Urinary bladder (tissue), 4 donors: ENCODE data around the gene ZNF418. TPM values are rescaled to one million over a fixed set of nuclear protein-coding genes. Genes with fewer than 3 reads are reported as not detected.

Experiments used
- DNase-seq: peaks from one replicate; pipeline ENCODE4 v3.0.0-alpha.2; 2015; ENCODE audit errors: extremely low spot score
- H3K27ac ChIP-seq: one replicate; pipeline ENCODE4 v1.5.1; 2013; ENCODE audit warnings: low read depth, mild to moderate bottlenecking, moderate library complexity
- H3K36me3 ChIP-seq: one replicate; pipeline ENCODE4 v1.6.1; 2013; ENCODE audit warnings: mild to moderate bottlenecking, moderate library complexity; ENCODE audit not compliant: insufficient read depth
- H3K4me1 ChIP-seq: one replicate; pipeline ENCODE4 v1.6.1; 2013; ENCODE audit warnings: mild to moderate bottlenecking, moderate library complexity; ENCODE audit not compliant: insufficient read depth
- H3K4me3 ChIP-seq: one replicate; pipeline ENCODE4 v1.5.1; 2013; ENCODE audit warnings: low read depth, low read length
- WGBS: extraction: QIAGEN DNeasy Blood & Tissue Kit; methylation state at CpG from one replicate; pipeline ENCODE4 v1.1.7; 2013; 5-methylcytosine and 5-hydroxymethylcytosine counted together
- polyA plus RNA-seq: library from polyadenylated mRNA; stranded (reverse); fragments of 200-250 nt; gene quantifications from one replicate; pipeline ENCODE4 v1.2.3, GENCODE V29; 2013
- total RNA-seq: library from RNA; depleted of rRNA; stranded (reverse); fragments of >200 nt; gene quantifications from one replicate; pipeline ENCODE4 v1.2.3, GENCODE V29; 2014
- donor health status: healthy with polysubstance abuse.
- donor health status: healthy.

Gene ZNF418
- total RNA-seq (18.7 TPM), polyA plus RNA-seq (4.5 TPM)

GRCh38 chr19:57934820-57935665, at the start of gene ZNF418:
Gene ZNF418 (minus strand): TSS chr19:57935402. CDS start chr19:57933822, 1,580 bp downstream.
- H3K27ac ChIP-seq: no peak within 1 kb of the TSS
- WGBS: 2% methylated on average over 54 of the region's 54 CpGs
- H3K4me3 ChIP-seq: peak within 1 kb of the TSS; percentile 61
- peak; percentile 78 for DNase-seq
- H3K4me1 ChIP-seq: no peaks in the 10 kb centered on the region
- no peaks in the 10 kb centered on the region for H3K36me3 ChIP-seq

DNA sequence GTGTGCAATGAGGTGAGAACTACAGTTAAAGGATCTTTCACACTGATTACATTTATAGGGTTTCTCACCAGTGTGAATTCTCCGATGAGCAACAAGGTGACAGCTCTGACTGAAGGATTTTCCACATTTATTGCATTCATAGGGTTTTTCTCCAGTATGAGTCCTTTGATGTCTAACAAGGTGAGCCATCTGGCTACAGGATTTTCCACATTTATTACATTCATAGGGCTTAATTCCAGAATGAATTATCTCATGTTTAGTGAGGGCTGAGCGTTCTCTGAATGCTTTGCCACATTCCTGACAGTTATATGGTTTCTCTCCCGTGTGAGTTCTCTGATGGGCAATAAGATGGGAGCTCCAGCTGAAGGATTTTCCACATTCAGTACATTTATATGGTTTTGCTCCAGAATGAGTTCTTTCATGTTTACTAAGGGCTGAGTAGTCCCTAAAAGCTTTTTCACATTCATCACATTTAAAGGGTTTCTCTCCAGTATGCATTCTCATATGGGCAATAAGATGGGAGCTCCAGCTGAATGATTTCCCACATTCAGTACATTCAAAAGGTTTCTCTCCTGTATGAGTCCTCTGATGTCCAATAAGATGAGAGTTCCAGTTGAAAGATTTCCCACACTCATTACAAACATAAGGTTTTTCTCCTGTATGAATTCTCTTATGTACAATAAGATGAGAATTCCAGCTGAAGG, 43.5 kb upstream of the ZNF418 start:
- peaks cover 24% of the 10 kb centered on the region for H3K36me3 ChIP-seq
- no peak for DNase-seq
- no peak overlapping the region for H3K27ac ChIP-seq
- 98% methylated on average over 3 of the region's 3 CpGs for WGBS
- H3K4me3 ChIP-seq: no peak overlapping the region
- no peaks in the 10 kb centered on the region for H3K4me1 ChIP-seq

- Histone ChIP-seq H3K4me3 (no peak within 1 kb of the TSS), H3K27ac (no peak within 1 kb of the TSS), H3K4me1 (no peaks in the 10 kb centered on the region), H3K36me3 (peaks cover 1% of the 10 kb centered on the region)
- no peak for DNase-seq
- 97% methylated on average over 4 of the region's 4 CpGs for WGBS
Measured at GRCh38 chr19:57974434-57974833, 39.2 kb upstream of the ZNF418 start, which contains the start of gene C19orf18. Gene C19orf18 (minus strand): TSS chr19:57974534. CDS start chr19:57974432, 102 bp downstream.

GRCh38 chr19:57964761-57965160, 29.6 kb upstream of the ZNF418 start:
- Histone ChIP-seq H3K4me1 (no peaks in the 10 kb centered on the region), H3K27ac (no peak overlapping the region), H3K36me3 (no peaks in the 10 kb centered on the region), H3K4me3 (no peak overlapping the region)
- DNase-seq: no peak
- 83% methylated on average over 8 of the region's 8 CpGs for WGBS

DNA sequence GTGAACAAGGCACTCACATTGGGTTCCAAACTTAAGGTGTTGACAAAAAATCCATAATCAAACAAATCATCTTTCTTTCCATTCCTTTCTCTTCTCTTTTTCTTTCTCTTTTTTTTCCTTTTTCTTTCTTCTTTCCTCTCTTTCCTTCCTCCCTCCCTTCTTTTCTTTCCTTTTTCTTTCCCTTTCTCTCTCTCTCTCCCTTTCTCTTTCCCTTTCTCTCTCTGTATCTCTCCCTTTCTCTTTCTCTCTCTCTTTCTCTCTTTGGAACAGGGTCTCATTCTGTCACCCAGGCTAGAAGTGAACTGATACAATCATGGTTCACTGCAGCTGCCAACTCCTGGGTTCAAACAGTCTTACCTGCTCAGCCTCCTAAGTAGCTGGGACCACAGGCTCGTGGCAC, 26.6 kb upstream of the ZNF418 start:
- DNase-seq: no peak
- Histone ChIP-seq H3K27ac (no peak overlapping the region), H3K4me3 (no peak overlapping the region), H3K36me3 (no peaks in the 10 kb centered on the region), H3K4me1 (no peaks in the 10 kb centered on the region)
- WGBS: 84% methylated on average over 1 of the region's 1 CpG

DNA sequence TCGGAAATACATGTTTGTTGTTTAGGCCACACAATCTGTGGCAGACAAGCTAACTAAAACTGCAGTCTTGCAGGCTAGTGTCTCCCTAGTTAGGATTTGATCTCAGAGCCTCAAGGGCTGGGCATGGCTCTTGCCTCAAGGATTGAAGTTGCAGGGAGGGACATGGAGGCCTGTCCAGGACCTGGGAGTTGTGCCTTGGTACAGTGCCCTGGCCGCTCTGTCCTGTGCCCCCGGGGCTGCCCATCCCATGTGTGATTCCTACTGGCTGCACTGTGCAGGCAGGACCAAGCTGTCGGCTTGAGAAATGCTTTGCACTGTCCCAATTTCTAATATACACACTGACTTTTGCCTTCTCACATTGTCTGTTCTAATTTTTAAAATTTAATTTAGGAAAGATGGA, 19.8 kb upstream of the ZNF418 start:
- WGBS: 91% methylated on average over 4 of the region's 4 CpGs
- no peak for DNase-seq
- Histone ChIP-seq H3K27ac (no peak overlapping the region), H3K36me3 (no peaks in the 10 kb centered on the region), H3K4me3 (no peak overlapping the region), H3K4me1 (no peaks in the 10 kb centered on the region)

DNA sequence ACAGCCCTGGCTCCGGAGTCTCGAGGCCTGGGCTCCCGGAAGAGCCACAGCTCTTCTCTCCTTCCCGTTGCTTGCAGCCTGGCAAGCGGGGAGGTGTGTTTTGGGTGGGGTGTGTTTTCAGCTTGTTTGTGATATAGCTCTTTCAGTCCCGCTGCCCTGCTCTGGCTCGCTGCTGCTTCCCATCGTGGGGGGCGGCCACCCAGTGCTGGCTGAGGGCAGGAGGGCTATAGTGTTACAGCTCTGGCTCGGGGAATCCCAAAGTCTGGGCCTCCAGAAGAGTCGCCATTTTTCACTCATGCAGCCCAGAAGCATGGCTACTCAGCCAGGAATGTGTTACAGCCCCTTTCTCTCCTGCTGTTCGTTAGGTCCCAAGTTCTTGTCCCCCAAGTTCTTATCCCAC, 14.5 kb upstream of the ZNF418 start:
- 92% methylated on average over 12 of the region's 12 CpGs for WGBS
- Histone ChIP-seq H3K4me3 (no peak overlapping the region), H3K36me3 (no peaks in the 10 kb centered on the region), H3K4me1 (no peaks in the 10 kb centered on the region), H3K27ac (no peak overlapping the region)
- no peak for DNase-seq

DNA sequence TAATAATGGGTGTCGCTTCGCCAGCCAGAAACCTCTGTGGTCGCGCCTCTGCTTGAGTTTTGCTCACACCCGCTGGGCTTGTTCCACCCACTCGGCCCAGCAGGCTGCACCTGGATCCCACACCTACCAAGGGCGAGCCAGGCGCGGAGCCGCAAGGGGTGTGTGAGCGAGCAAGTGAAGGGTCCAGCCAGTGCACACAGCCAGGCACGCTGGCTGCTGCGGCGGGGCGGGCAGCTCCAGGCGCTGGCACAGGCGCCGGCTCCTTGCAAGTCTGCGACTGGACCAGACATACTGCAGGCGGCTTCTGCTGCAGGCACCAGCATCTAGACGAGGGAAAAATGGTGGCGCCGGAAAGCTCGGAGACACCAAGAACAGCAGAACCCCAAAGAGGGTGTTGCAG, 14.1 kb upstream of the ZNF418 start:
- no peak for DNase-seq
- no peaks in the 10 kb centered on the region for H3K4me1 ChIP-seq
- WGBS: 94% methylated on average over 24 of the region's 24 CpGs
- H3K27ac ChIP-seq: no peak overlapping the region
- no peaks in the 10 kb centered on the region for H3K36me3 ChIP-seq
- no peak overlapping the region for H3K4me3 ChIP-seq

DNA sequence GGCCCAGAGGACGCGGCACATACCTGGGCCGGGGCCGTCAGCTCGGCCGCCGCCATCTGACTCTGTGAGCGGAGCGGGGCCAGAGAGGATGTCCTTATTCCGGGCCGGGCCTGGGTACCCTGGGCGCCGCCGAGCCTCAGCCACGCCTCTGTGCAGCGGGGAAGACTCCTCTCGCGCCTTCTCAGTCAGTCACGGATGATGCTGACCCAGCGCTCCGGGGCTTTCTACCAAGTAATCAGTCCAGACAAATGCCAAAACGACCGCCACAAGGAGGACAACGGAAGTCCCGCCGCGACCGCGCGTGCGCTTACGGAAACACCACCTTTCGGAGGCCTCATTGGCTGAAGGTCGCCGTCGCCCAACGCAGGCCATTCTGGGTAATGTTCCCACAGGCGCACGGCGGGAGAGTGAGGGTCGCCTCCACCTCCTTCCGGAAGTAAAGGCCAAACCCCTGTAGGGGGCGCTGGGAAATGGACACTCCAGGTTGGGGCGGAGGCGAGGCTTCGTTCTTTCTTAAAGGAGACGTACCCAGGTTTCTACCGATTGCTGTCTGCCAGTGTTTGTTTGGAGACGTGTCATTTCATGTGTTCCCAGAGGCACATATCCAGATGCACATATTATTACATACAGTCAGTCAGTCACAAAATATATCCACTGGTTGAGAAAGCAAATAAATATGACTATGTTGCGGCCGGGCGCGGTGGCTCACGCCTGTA, 12.4 kb upstream of the ZNF418 start, which contains the start of gene ZNF256:
Gene ZNF256, minus strand, starts transcription at position 288 of the 716 bp plus-strand sequence. Its CDS starts 232 bp downstream, at position 56.
- WGBS: 6% methylated on average over 54 of the region's 54 CpGs
- DNase-seq: peak; percentile 88

GRCh38 chr19:57947088-57947418, 11.9 kb upstream of the ZNF418 start:
- H3K4me1 ChIP-seq: no peaks in the 10 kb centered on the region
- peak overlapping the region; percentile 86 for H3K4me3 ChIP-seq
- H3K36me3 ChIP-seq: no peaks in the 10 kb centered on the region
- no peak for DNase-seq
- under 1% methylated on average over 18 of the region's 18 CpGs for WGBS
- H3K27ac ChIP-seq: peak overlapping the region; percentile 63

More for the DNA sequence above, 12.4 kb upstream of the ZNF418 start, which contains the start of gene ZNF256:
- Histone ChIP-seq H3K36me3 (no peaks in the 10 kb centered on the region), H3K27ac (peak within 1 kb of the TSS; percentile 63), H3K4me3 (peak within 1 kb of the TSS; percentile 86), H3K4me1 (no peaks in the 10 kb centered on the region)

DNA sequence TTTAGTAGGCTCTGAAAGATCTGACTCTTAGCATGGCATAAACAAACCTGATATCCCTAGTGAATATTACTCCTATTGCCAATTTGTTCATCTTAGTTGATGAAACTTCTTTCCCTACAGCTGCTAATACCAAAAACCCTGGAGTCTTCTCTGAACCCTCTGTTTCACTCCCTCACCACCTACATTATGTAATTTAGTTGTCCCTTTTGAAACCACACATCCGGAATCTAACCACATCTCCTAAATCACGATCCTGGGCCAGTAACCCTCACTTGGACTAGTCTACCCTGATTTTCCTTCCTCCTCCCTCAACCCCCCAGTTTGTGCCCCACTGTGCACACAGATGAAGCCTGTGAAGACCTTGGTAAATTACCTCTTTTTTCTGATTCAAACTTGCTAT, 11.1 kb upstream of the ZNF418 start:
- DNase-seq: no peak
- H3K27ac ChIP-seq: no peak overlapping the region
- H3K36me3 ChIP-seq: peaks cover 3% of the 10 kb centered on the region
- no peak overlapping the region for H3K4me3 ChIP-seq
- H3K4me1 ChIP-seq: no peaks in the 10 kb centered on the region
- 67% methylated on average over 2 of the region's 2 CpGs for WGBS

- no peak for DNase-seq
- Histone ChIP-seq H3K4me1 (no peaks in the 10 kb centered on the region), H3K36me3 (peaks cover 5% of the 10 kb centered on the region), H3K27ac (no peak overlapping the region), H3K4me3 (no peak overlapping the region)
- WGBS: 97% methylated on average over 3 of the region's 3 CpGs
Measured at GRCh38 chr19:57941593-57941992, 6.4 kb upstream of the ZNF418 start.

GRCh38 chr19:57935731-57936130, 529 bp upstream of the ZNF418 start:
- H3K36me3 ChIP-seq: no peaks in the 10 kb centered on the region
- no peak for DNase-seq
- no peak overlapping the region for H3K4me3 ChIP-seq
- 87% methylated on average over 12 of the region's 12 CpGs for WGBS
- no peak overlapping the region for H3K27ac ChIP-seq
- H3K4me1 ChIP-seq: no peaks in the 10 kb centered on the region
